Testis (tissue), 2 donors: ENCODE results near the gene SEMA3D.

ENCODE experiments used
- CTCF ChIP-seq, 3 experiments: fragments of 450-650 bp in 2 of 3; fragments of 200-600 bp in 1 of 3; sonication (generic) in 1 of 3; IDR thresholded peaks; one replicate each; pipeline ENCODE4 v1.5.1; 2016 to 2019; ENCODE audit warnings: antibody characterized with exemption in 3 of 3, mild to moderate bottlenecking in 2 of 3, moderate library complexity in 1 of 3
- POLR2A ChIP-seq: fragments of 450-650 bp; IDR thresholded peaks from one replicate; pipeline ENCODE4 v1.6.1; 2017; ENCODE audit warnings: antibody characterized with exemption, mild to moderate bottlenecking, moderate library complexity

GRCh38 chr7:85135977-85136376, 50.9 kb downstream of the SEMA3D start:
- no peak for TF ChIP-seq CTCF (IDR thresholded peaks at IDR 0.05)
- TF ChIP-seq POLR2A = no peak
